AG04449 (cell line): ENCODE results near the gene CFAP299.

Source experiments
- CTCF ChIA-PET: fragments of 350-600 bp; formaldehyde crosslinking; extraction: SDS; loops from one replicate; lab custom pipeline; 2021; ENCODE audit warnings: antibody characterized with exemption; lab: Yijun Ruan, JAX
- POLR2A ChIA-PET: fragments of 400-600, 350-600 bp; formaldehyde crosslinking; extraction: SDS; loops from one replicate; lab custom pipeline; 2020; ENCODE audit warnings: antibody characterized with exemption, inconsistent platforms; lab: Yijun Ruan, JAX
- DNase-seq: peaks from one replicate; pipeline ENCODE4 v3.0.0-alpha.2; 2010; ENCODE audit warnings: low read depth, low spot score
- H3K4me3 ChIP-seq: 2 replicates; pipeline ENCODE4 v1.5.1; 2011; ENCODE audit warnings: low read depth, mild to moderate bottlenecking, control low read depth, low read length
- TF ChIP-seq, protein P1 (sequence below): IDR thresholded peaks from one replicate; pipeline ENCODE4 v1.5.1; 2011; ENCODE audit warnings: mild to moderate bottlenecking, moderate library complexity, low read length, control low read depth, inconsistent platforms; ENCODE audit not compliant: insufficient read depth; ENCODE audit errors: missing control alignments

Gene CFAP299

DNA sequence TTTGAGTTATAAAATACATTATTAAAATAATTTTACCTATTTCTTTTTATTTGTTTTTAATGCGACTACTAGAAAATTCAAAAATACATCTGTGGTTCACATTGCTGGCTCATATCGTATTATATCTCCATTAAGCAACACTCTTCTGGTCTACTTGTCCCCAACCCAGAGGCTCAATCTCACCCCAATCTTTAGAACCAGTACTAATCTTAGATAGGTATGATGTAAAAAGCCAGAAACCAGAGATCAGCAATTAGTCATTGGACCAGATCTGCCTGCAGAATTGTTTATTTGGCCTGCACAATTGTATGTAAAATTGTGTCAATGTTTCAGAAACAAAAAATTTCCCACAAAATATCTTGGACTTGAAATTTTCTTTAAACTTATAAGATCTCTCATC lies 539.4 kb downstream of the CFAP299 start:
- TF ChIP-seq, protein P1, sequence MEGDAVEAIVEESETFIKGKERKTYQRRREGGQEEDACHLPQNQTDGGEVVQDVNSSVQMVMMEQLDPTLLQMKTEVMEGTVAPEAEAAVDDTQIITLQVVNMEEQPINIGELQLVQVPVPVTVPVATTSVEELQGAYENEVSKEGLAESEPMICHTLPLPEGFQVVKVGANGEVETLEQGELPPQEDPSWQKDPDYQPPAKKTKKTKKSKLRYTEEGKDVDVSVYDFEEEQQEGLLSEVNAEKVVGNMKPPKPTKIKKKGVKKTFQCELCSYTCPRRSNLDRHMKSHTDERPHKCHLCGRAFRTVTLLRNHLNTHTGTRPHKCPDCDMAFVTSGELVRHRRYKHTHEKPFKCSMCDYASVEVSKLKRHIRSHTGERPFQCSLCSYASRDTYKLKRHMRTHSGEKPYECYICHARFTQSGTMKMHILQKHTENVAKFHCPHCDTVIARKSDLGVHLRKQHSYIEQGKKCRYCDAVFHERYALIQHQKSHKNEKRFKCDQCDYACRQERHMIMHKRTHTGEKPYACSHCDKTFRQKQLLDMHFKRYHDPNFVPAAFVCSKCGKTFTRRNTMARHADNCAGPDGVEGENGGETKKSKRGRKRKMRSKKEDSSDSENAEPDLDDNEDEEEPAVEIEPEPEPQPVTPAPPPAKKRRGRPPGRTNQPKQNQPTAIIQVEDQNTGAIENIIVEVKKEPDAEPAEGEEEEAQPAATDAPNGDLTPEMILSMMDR = no peak
- CTCF ChIA-PET = no interaction called here
- H3K4me3 ChIP-seq = no peak overlapping the region
- DNase-seq = no peak
- POLR2A ChIA-PET = no interaction called here

DNA sequence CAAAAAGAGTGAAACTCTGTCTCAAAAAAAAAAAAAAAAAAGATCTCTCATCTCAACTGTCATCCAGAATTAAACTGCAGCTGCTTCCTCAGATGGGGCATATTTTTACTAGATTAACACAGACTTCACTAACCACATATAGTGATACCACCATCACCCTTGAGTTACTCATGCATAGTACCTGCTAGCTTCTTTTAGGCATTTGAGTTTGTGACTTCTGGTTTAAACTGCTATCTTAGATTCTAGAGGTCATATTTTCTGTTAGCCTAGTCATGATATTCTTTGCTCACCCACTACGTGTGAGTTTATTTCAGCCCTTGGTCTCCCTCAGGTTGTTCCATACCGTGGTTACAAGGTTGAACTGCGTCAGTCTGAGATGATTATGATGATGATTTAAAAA lies 540.1 kb downstream of the CFAP299 start:
- POLR2A ChIA-PET = no interaction called here
- H3K4me3 ChIP-seq = no peak overlapping the region
- DNase-seq = no peak
- TF ChIP-seq, protein P1 = no peak
- CTCF ChIA-PET = no interaction called here

DNA sequence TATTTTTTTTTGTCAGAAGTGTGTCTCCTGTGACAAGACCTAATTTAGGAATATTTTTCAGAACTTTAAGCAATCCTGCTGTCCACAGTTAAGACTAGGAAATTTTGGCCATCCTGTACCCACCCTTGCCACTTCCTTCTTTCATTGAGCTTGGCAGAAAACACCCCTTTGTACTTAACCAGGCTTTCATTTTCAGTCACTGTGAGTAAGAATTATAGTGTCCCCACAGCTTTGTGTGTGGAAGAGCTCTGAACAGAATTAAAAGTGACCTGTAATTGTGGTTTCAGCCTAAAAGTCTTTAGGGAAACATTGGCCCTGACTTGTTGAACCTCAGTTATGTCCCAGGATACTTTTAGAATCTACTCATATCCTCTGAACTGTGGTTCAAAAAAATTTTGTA lies 541.3 kb downstream of the CFAP299 start:
- TF ChIP-seq, protein P1 = no peak
- no peak for DNase-seq
- ChIA-PET POLR2A (no interaction called here), CTCF (interaction anchor here (1.2 kb wide), 1 partner anchor 113 kb away, joined by 3 read pairs; no protein-coding TSS in a partner anchor)
- H3K4me3 ChIP-seq = no peak overlapping the region

DNA sequence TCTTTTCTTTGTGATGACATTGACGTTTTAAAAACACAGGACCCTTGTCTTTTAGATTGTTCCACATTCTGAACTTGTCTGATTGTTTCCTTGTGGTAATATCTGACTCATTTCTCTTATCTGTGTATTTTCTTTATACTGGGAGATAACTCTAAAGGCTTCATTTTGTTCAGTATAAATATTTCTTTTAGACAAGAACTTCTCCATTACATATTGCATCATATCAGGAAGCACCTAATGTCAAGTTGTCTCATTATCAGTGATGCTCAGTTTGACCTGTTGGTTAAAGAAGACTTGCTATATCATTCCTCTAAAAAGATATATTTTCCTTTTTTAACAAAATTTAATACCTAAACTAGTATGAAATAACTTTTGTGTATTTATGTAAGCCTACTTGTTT lies 542.7 kb downstream of the CFAP299 start:
- TF ChIP-seq, protein P1 = no peak
- no peak for DNase-seq
- ChIA-PET POLR2A (no interaction called here), CTCF (no interaction called here)
- H3K4me3 ChIP-seq = no peak overlapping the region

DNA sequence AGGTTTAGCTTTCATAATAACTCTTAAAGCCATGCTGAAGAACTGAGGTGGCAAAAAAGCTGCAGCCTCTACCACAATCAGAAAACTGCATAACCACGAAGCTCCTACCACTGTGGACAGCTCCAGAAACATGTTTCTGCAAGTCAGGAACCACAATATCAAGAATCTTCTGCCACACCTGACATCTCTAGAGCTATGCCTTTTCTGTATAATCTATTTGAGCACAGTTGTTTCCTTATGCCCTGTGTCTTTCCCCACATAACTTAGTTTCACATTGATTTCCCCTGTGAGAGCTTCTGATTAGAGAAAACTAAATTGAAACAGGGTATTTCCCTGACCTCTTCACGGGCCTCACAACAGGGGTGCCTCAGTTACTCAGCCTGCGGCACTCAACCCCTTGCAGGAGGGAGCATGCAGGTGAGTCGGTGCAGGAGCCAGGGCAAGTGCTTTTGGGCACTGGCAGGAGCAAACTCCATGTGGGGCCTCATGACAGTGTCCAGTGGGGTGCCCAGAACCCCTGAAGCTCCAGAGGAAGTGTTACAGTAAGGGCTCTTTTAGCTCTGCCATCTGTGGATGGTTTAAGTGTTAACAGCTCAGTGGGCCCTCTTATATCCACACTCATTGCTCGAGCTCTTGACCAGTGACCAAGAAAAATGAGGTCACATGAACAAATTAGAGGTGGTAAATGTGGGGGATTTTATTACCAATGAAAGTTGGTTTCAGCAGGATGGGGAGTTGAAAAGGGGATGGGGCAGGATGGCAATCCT lies 562.2 kb downstream of the CFAP299 start:
- ChIA-PET CTCF (no interaction called here), POLR2A (no interaction called here)
- no peak overlapping the region for H3K4me3 ChIP-seq
- TF ChIP-seq, protein P1 = no peak
- no peak for DNase-seq

DNA sequence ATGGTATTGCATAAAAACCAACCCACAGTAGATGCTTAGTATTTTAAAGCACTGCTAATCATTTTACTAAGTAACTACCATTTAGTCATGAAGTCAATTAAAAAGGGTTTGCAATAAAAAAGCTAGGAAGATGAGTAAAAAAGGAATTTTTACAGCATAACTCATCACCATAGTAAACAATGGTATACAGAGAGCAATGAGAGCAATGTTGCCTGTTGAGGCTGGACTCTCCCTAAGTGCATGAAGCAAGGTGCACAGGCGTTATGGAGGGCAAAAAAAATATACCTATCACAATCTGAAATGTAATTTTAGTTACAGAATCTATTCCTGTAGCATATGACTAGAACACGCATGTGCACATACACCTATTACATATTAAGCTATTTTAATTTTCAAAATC lies 565.4 kb downstream of the CFAP299 start:
- ChIA-PET POLR2A (no interaction called here), CTCF (no interaction called here)
- DNase-seq = no peak
- TF ChIP-seq, protein P1 = no peak
- H3K4me3 ChIP-seq = no peak overlapping the region
